HG03460 (cell line): ENCODE results near the gene CHI3L2.

Experiments used
- ATAC-seq: cut with Tn5 transposase; IDR thresholded peaks from one replicate; pipeline ENCODE4 v1.9.1; 2021; ENCODE audit not compliant: unreplicated experiment

Gene CHI3L2

GRCh38 chr1:111249960-111250359 lies 22.4 kb downstream of the CHI3L2 start:
- ATAC-seq: no peak

- ATAC-seq: no peak
Observed at GRCh38 chr1:111251570-111251969, 24.1 kb downstream of the CHI3L2 start.

GRCh38 chr1:111252786-111253185 lies 25.3 kb downstream of the CHI3L2 start:
- no peak for ATAC-seq

GRCh38 chr1:111253876-111254275 lies 26.4 kb downstream of the CHI3L2 start:
- ATAC-seq: no peak

- no peak for ATAC-seq
Observed at GRCh38 chr1:111256988-111257658, 29.6 kb downstream of the CHI3L2 start.

- ATAC-seq: no peak
Observed at GRCh38 chr1:111267801-111268508, 40.4 kb downstream of the CHI3L2 start.

GRCh38 chr1:111269825-111270406 lies 42.4 kb downstream of the CHI3L2 start:
- ATAC-seq: no peak

GRCh38 chr1:111270771-111271463 lies 43.4 kb downstream of the CHI3L2 start:
- no peak for ATAC-seq

GRCh38 chr1:111271464-111271801 lies 43.9 kb downstream of the CHI3L2 start:
- no peak for ATAC-seq

- no peak for ATAC-seq
Observed at GRCh38 chr1:111272081-111272480, 44.6 kb downstream of the CHI3L2 start.

- no peak for ATAC-seq
Observed at GRCh38 chr1:111274653-111275052, 47.1 kb downstream of the CHI3L2 start.

GRCh38 chr1:111275079-111275478 lies 47.6 kb downstream of the CHI3L2 start:
- ATAC-seq: no peak

- no peak for ATAC-seq
Observed at GRCh38 chr1:111275780-111276433, 48.4 kb downstream of the CHI3L2 start.

- ATAC-seq: no peak
Observed at GRCh38 chr1:111279144-111279543, 51.6 kb downstream of the CHI3L2 start.

- no peak for ATAC-seq
Observed at GRCh38 chr1:111280267-111280666, 52.8 kb downstream of the CHI3L2 start.

- no peak for ATAC-seq
Observed at GRCh38 chr1:111281411-111281810, 53.9 kb downstream of the CHI3L2 start.

GRCh38 chr1:111283838-111284237 lies 56.3 kb downstream of the CHI3L2 start:
- no peak for ATAC-seq

- no peak for ATAC-seq
Observed at GRCh38 chr1:111285879-111286278, 58.4 kb downstream of the CHI3L2 start.

GRCh38 chr1:111286912-111287311 lies 59.4 kb downstream of the CHI3L2 start:
- ATAC-seq: no peak

GRCh38 chr1:111289371-111289770 lies 61.9 kb downstream of the CHI3L2 start:
- ATAC-seq: no peak

- ATAC-seq: no peak
Observed at GRCh38 chr1:111290104-111290503, 62.6 kb downstream of the CHI3L2 start.
